Activated CD8-positive, alpha-beta memory T cell treated with anti-CD3 and anti-CD28 coated beads for 4 hours (primary cell): ENCODE results near the gene COQ9.
"Not testable (repeated sequence)": the region's sequence is repeated elsewhere in the genome, so short reads cannot be mapped to it uniquely, and the experiment has no call there.

Source experiments
- DNase-seq, 2 donors: peaks; one replicate each; pipeline ENCODE4 v3.0.0-alpha.2; 2020; ENCODE audit warnings: low read depth in 2 of 2

The COQ9 gene

GRCh38 chr16:57426356-57426755 lies 20.9 kb upstream of the COQ9 start:
- DNase-seq = no peak

- DNase-seq = no peak
Measured at GRCh38 chr16:57427307-57427706, 20.0 kb upstream of the COQ9 start.

- DNase-seq = no peak
Measured at GRCh38 chr16:57427824-57428223, 19.5 kb upstream of the COQ9 start.

- DNase-seq = no peak
Measured at GRCh38 chr16:57430955-57431354, 16.3 kb upstream of the COQ9 start.

- no peak for DNase-seq
Measured at GRCh38 chr16:57432505-57432904, 14.8 kb upstream of the COQ9 start.

- DNase-seq = no peak
Measured at GRCh38 chr16:57432989-57433388, 14.3 kb upstream of the COQ9 start.

- DNase-seq = no peak
Measured at GRCh38 chr16:57434003-57434402, 13.3 kb upstream of the COQ9 start.

- no peak for DNase-seq
Measured at GRCh38 chr16:57435838-57436237, 11.4 kb upstream of the COQ9 start.

GRCh38 chr16:57439947-57440346 lies 7.3 kb upstream of the COQ9 start:
- DNase-seq = not testable (repeated sequence)

GRCh38 chr16:57440551-57440950 lies 6.7 kb upstream of the COQ9 start:
- not testable (repeated sequence) for DNase-seq

GRCh38 chr16:57444711-57445110 lies 2.6 kb upstream of the COQ9 start:
- DNase-seq = no peak

GRCh38 chr16:57445510-57445909 lies 1.8 kb upstream of the COQ9 start:
- no peak for DNase-seq

GRCh38 chr16:57446531-57447185 lies 621 bp upstream of the COQ9 start:
- DNase-seq = no peak

- DNase-seq = no peak
Measured at GRCh38 chr16:57452021-57452420, 4.7 kb downstream of the COQ9 start.

GRCh38 chr16:57462209-57462977 lies 15.1 kb downstream of the COQ9 start, which contains the start of gene POLR2C:
Gene POLR2C (plus strand): TSS chr16:57462679. CDS start chr16:57462725, 46 bp downstream.
- DNase-seq = peak; percentile 81 to 88

GRCh38 chr16:57462978-57463362 lies 15.7 kb downstream of the COQ9 start:
- no peak for DNase-seq

- DNase-seq = no peak
Measured at GRCh38 chr16:57464523-57464922, 17.2 kb downstream of the COQ9 start.

GRCh38 chr16:57468346-57468745 lies 21.1 kb downstream of the COQ9 start:
- no peak for DNase-seq

- no peak for DNase-seq
Measured at GRCh38 chr16:57469046-57469445, 21.8 kb downstream of the COQ9 start.

GRCh38 chr16:57469917-57470470 lies 22.7 kb downstream of the COQ9 start:
- DNase-seq = no peak

GRCh38 chr16:57470711-57471110 lies 23.4 kb downstream of the COQ9 start:
- DNase-seq = no peak

GRCh38 chr16:57471209-57471608 lies 23.9 kb downstream of the COQ9 start:
- DNase-seq = no peak
